HG03457 (cell line): ENCODE results near the gene SCRN2.

Experiments used
- ATAC-seq: cut with Tn5 transposase; IDR thresholded peaks from one replicate; pipeline ENCODE4 v1.9.1; 2021; ENCODE audit warnings: moderate number of reproducible peaks; ENCODE audit not compliant: unreplicated experiment

SCRN2 gene

GRCh38 chr17:47822785-47823184, 18.3 kb downstream of the SCRN2 start:
- no peak for ATAC-seq

GRCh38 chr17:47821424-47822391, 19.4 kb downstream of the SCRN2 start, which contains the start of gene OSBPL7:
TSS of gene OSBPL7 (minus strand) at chr17:47821794. CDS start at chr17:47820278, 1,516 bp downstream.
- peak; percentile 60 for ATAC-seq

GRCh38 chr17:47821031-47821423, 20.0 kb downstream of the SCRN2 start:
- no peak for ATAC-seq

GRCh38 chr17:47820033-47820789, 20.9 kb downstream of the SCRN2 start:
- no peak for ATAC-seq

GRCh38 chr17:47819475-47819874, 21.6 kb downstream of the SCRN2 start:
- ATAC-seq, result no peak

- ATAC-seq, result no peak
Observed at GRCh38 chr17:47818002-47818695, 22.9 kb downstream of the SCRN2 start.

GRCh38 chr17:47816947-47817346, 24.1 kb downstream of the SCRN2 start:
- ATAC-seq, result no peak

GRCh38 chr17:47816111-47816735, 24.9 kb downstream of the SCRN2 start:
- no peak for ATAC-seq

- no peak for ATAC-seq
Observed at GRCh38 chr17:47815106-47815918, 25.8 kb downstream of the SCRN2 start.

GRCh38 chr17:47813512-47814031, 27.5 kb downstream of the SCRN2 start:
- ATAC-seq, result no peak

GRCh38 chr17:47813077-47813476, 28.0 kb downstream of the SCRN2 start:
- no peak for ATAC-seq

- no peak for ATAC-seq
Observed at GRCh38 chr17:47812146-47812920, 28.7 kb downstream of the SCRN2 start.

GRCh38 chr17:47811709-47812108, 29.4 kb downstream of the SCRN2 start:
- ATAC-seq, result no peak

- ATAC-seq, result no peak
Observed at GRCh38 chr17:47810901-47811635, 30.0 kb downstream of the SCRN2 start.

GRCh38 chr17:47810200-47810821, 30.8 kb downstream of the SCRN2 start:
- ATAC-seq, result no peak

GRCh38 chr17:47808830-47809480, 32.1 kb downstream of the SCRN2 start:
- ATAC-seq, result no peak
